Measurements from ENCODE around the gene NOS3. TPM values are rescaled to one million over a fixed set of nuclear protein-coding genes. Genes with fewer than 3 reads are reported as not detected.

NOS3 gene
- total and polyA plus RNA-seq, 9 of the 15 experiments (the other 6 are each of a cell fraction or from before 2014, with no cell fraction given), result 1.1 to 121 (median 23.6) TPM

GRCh38 chr7:151008143-151008510, 17.3 kb downstream of the NOS3 start (continued):
- TF ChIP-seq ZNF740 (CRISPR knock-in tag; IDR thresholded peaks at IDR 0.05), result no peak
- 0 out of 4 replicates have a peak, but pooled peaks of 1 of the 2 experiments have one; percentile 1 for TF ChIP-seq ZNF740 (tag; IDR thresholded peaks at IDR 0.05)
- no peak; the same call in 1 of the 2 replicates for TF ChIP-seq ZNF583 (CRISPR knock-in tag; IDR thresholded peaks at IDR 0.05)
- TF ChIP-seq ERF (CRISPR knock-in tag; IDR thresholded peaks at IDR 0.05), result peak; percentile 15; the same call in 1 of the 2 replicates
- TF ChIP-seq CUX1 (CRISPR knock-in tag; IDR thresholded peaks at IDR 0.05), result no peak
- peak; percentile 66 for TF ChIP-seq MTA2 (IDR thresholded peaks at IDR 0.05; ENCODE audit: low read depth)
- 0 out of 2 replicates have a peak, but pooled peaks have one; percentile 52 for TF ChIP-seq ZNF143 (CRISPR knock-in tag; IDR thresholded peaks at IDR 0.05)
- TF ChIP-seq ZKSCAN1 (IDR thresholded peaks at IDR 0.05; ENCODE audit: low read depth, low read length), result no peak
- TF ChIP-seq ILK (tag; IDR thresholded peaks at IDR 0.05; ENCODE audit: borderline replicate concordance, low read depth), result no peak
- peak; percentile 24; the same call in 1 of the 2 replicates for TF ChIP-seq ZNF316 (IDR thresholded peaks at IDR 0.05)
- TF ChIP-seq TCF3 (CRISPR knock-in tag; IDR thresholded peaks at IDR 0.05), result peak; percentile 85
- TF ChIP-seq SIN3B (IDR thresholded peaks at IDR 0.05; ENCODE audit: low read depth), result no peak
- TF ChIP-seq PBX2 (CRISPR knock-in tag; IDR thresholded peaks at IDR 0.05; ENCODE audit: low read depth), result no peak
- TF ChIP-seq PBX2 (tag; conservative IDR thresholded peaks at IDR 0.05; ENCODE audit: low read depth), result peak; percentile 81
- no peak for TF ChIP-seq ZNF717 (CRISPR knock-in tag; IDR thresholded peaks at IDR 0.05)
- TF ChIP-seq ZSCAN29 (IDR thresholded peaks at IDR 0.05), result no peak
- no peak for TF ChIP-seq CCAR2 (IDR thresholded peaks at IDR 0.05; ENCODE audit: low read depth, low read length)
- TF ChIP-seq ATF3 (IDR thresholded peaks at IDR 0.05), result no peak
- 0 out of 2 replicates have a peak, but pooled peaks have one; percentile 7 for TF ChIP-seq ATF3 (CRISPR knock-in tag; conservative IDR thresholded peaks at IDR 0.05)
- TF ChIP-seq GATAD2A (IDR thresholded peaks at IDR 0.05), result no peak
- TF ChIP-seq YY1 (IDR thresholded peaks at IDR 0.05; ENCODE audit: borderline replicate concordance in 1 of 3, control insufficient read depth in 1 of 3, extremely low read depth in 1 of 3, insufficient read depth in 3 of 3, insufficient read length in 1 of 3, insufficient replicate concordance in 2 of 3, low read depth in 1 of 3, low read length in 2 of 3), result peak in 1 of 3 experiments; percentile 49

Data from K562 (cell line).